ENCODE data around the gene ADGRG3.

The ADGRG3 gene

GRCh38 chr16:57656342-57656955, 11.7 kb upstream of the ADGRG3 start:
- no peak overlapping the region for H3K4me3 ChIP-seq (ENCODE audit: low read depth, low read length)
- no peak for TF ChIP-seq CTCF (IDR thresholded peaks at IDR 0.05; ENCODE audit: low read depth, low read length)

GRCh38 chr16:57657228-57657627, 10.9 kb upstream of the ADGRG3 start:
- no peak for TF ChIP-seq CTCF (IDR thresholded peaks at IDR 0.05; ENCODE audit: low read depth, low read length)
- no peak overlapping the region for H3K4me3 ChIP-seq (ENCODE audit: low read depth, low read length)

- H3K4me3 ChIP-seq (ENCODE audit: low read depth, low read length), result no peak overlapping the region
- no peak for TF ChIP-seq CTCF (IDR thresholded peaks at IDR 0.05; ENCODE audit: low read depth, low read length)
These were observed 9.8 kb upstream of the ADGRG3 start for GRCh38 chr16:57658130-57658877.

GRCh38 chr16:57658878-57659674, 9.0 kb upstream of the ADGRG3 start:
- no peak overlapping the region for H3K4me3 ChIP-seq (ENCODE audit: low read depth, low read length)
- no peak for TF ChIP-seq CTCF (IDR thresholded peaks at IDR 0.05; ENCODE audit: low read depth, low read length)

- no peak for TF ChIP-seq CTCF (IDR thresholded peaks at IDR 0.05; ENCODE audit: low read depth, low read length)
- H3K4me3 ChIP-seq (ENCODE audit: low read depth, low read length), result no peak overlapping the region
These were observed 7.2 kb upstream of the ADGRG3 start for GRCh38 chr16:57660715-57661463.

GRCh38 chr16:57661510-57661909, 6.6 kb upstream of the ADGRG3 start:
- TF ChIP-seq CTCF (IDR thresholded peaks at IDR 0.05; ENCODE audit: low read depth, low read length), result no peak

More at GRCh38 chr16:57661510-57661909, 6.6 kb upstream of the ADGRG3 start:
- no peak overlapping the region for H3K4me3 ChIP-seq (ENCODE audit: low read depth, low read length)
